IMR-90 (cell line): ENCODE data around the gene NBPF4. TPM values are rescaled to one million over a fixed set of nuclear protein-coding genes. Genes with fewer than 3 reads are reported as not detected.

Experiments used
- ATAC-seq: fragments of 200-7000 bp; cut with Tn5 transposase; 2 replicates; pipeline ENCODE4 v1.9.1; 2020; ENCODE audit warnings: low read depth, mild to moderate bottlenecking, moderate library complexity
- BruUV-seq: library from RNA; stranded (reverse); fragments of 400-500 nt; replicated peaks from 2 replicates; lab custom pipeline; 2021; lab: Mats Ljungman, UMichigan
- CTCF ChIA-PET: fragments of 300-600 bp; formaldehyde crosslinking; extraction: SDS; loops from one replicate; lab custom pipeline; 2021; ENCODE audit warnings: antibody characterized with exemption; lab: Yijun Ruan, JAX
- POLR2A ChIA-PET: fragments of 300-600 bp; sonication (Branson Sonifier 250); formaldehyde crosslinking; loops from one replicate; lab custom pipeline; 2022; ENCODE audit warnings: antibody characterized with exemption; ENCODE audit not compliant: unreplicated experiment; lab: Charles Lee
- DNase-seq: peaks from one replicate; pipeline ENCODE4 v3.0.0; 2013
- H2AFZ ChIP-seq: replicated peaks from 2 replicates; pipeline ENCODE3; 2013; ENCODE audit warnings: low read length, mild to moderate bottlenecking; ENCODE audit not compliant: poor library complexity
- H2AK5ac ChIP-seq: 2 replicates; pipeline ENCODE4 v1.6.1; 2013; ENCODE audit warnings: low read depth, low read length, inconsistent platforms
- H2AK9ac ChIP-seq: replicated peaks from 2 replicates; pipeline ENCODE3; 2013; ENCODE audit warnings: mild to moderate bottlenecking, low read depth, low read length, moderate library complexity; ENCODE audit not compliant: poor library complexity
- H2BK120ac ChIP-seq: 2 replicates; pipeline ENCODE4 v1.6.1; 2013; ENCODE audit warnings: low read depth, low read length, inconsistent platforms
- H2BK15ac ChIP-seq: 3 replicates; pipeline ENCODE4 v1.6.1; 2013; ENCODE audit warnings: low read depth, low read length, inconsistent platforms
- H2BK20ac ChIP-seq: 2 replicates; pipeline ENCODE4 v1.6.1; 2013; ENCODE audit warnings: low read depth, mild to moderate bottlenecking, inconsistent platforms, low read length, moderate library complexity
- H2BK5ac ChIP-seq: 2 replicates; pipeline ENCODE4 v1.6.1; 2013; ENCODE audit warnings: mild to moderate bottlenecking, low read depth, low read length, inconsistent platforms; ENCODE audit not compliant: poor library complexity, severe bottlenecking
- H3K14ac ChIP-seq: replicated peaks from 2 replicates; pipeline ENCODE4 v1.6.1; 2013; ENCODE audit warnings: low read depth, low read length, inconsistent platforms
- H3K18ac ChIP-seq: 2 replicates; pipeline ENCODE4 v1.6.1; 2013; ENCODE audit warnings: low read depth, low read length, control low read depth
- H3K23ac ChIP-seq: 2 replicates; pipeline ENCODE4 v1.6.1; 2013; ENCODE audit warnings: low read depth, low read length, inconsistent platforms
- H3K27ac ChIP-seq: 2 replicates; pipeline ENCODE4 v1.5.1; 2013; ENCODE audit warnings: mild to moderate bottlenecking, control low read depth, low read length; ENCODE audit not compliant: insufficient read depth
- H3K27me3 ChIP-seq: 2 replicates; pipeline ENCODE4 v1.6.1; 2013; ENCODE audit warnings: low read length; ENCODE audit not compliant: control insufficient read depth, insufficient read depth
- H3K36me3 ChIP-seq: 2 replicates; pipeline ENCODE4 v1.6.1; 2013; ENCODE audit warnings: low read length, mixed read lengths; ENCODE audit not compliant: control insufficient read depth, insufficient read depth
- H3K4ac ChIP-seq: 2 replicates; pipeline ENCODE4 v1.6.1; 2013; ENCODE audit warnings: low read depth, low read length, inconsistent platforms
- H3K4me1 ChIP-seq: 2 replicates; pipeline ENCODE4 v1.6.1; 2013; ENCODE audit warnings: low read length, mixed read lengths; ENCODE audit not compliant: control insufficient read depth, insufficient read depth
- H3K4me2 ChIP-seq: 2 replicates; pipeline ENCODE4 v1.6.1; 2013; ENCODE audit warnings: low read depth, mild to moderate bottlenecking, control low read depth, low read length, moderate library complexity
- H3K4me3 ChIP-seq: 2 replicates; pipeline ENCODE4 v1.5.1; 2013; ENCODE audit warnings: low read depth, mild to moderate bottlenecking, control low read depth, low read length, moderate library complexity; ENCODE audit not compliant: insufficient read depth
- H3K56ac ChIP-seq: 2 replicates; pipeline ENCODE4 v1.6.1; 2013; ENCODE audit warnings: low read length, inconsistent platforms; ENCODE audit not compliant: insufficient read depth; ENCODE audit errors: extremely low read depth
- H3K79me1 ChIP-seq, 2 experiments: 2 replicates each; pipeline ENCODE4 v1.6.1; 2013; ENCODE audit warnings: low read length in 2 of 2, inconsistent platforms in 1 of 2, low read depth in 1 of 2
- H3K9ac ChIP-seq: 2 replicates; pipeline ENCODE4 v1.6.1; 2013; ENCODE audit warnings: low read depth, low read length, control low read depth
- H3K9me1 ChIP-seq: 2 replicates; pipeline ENCODE4 v1.6.1; 2013; ENCODE audit warnings: low read length, inconsistent platforms; ENCODE audit not compliant: insufficient read depth
- H3K9me3 ChIP-seq: 2 replicates; pipeline ENCODE4 v1.6.1; 2013; ENCODE audit warnings: low read length; ENCODE audit not compliant: control insufficient read depth, insufficient read depth
- H4K20me1 ChIP-seq: 2 replicates; pipeline ENCODE4 v1.6.1; 2013; ENCODE audit warnings: low read length, inconsistent platforms; ENCODE audit not compliant: insufficient read depth
- H4K5ac ChIP-seq: 2 replicates; pipeline ENCODE4 v1.6.1; 2013; ENCODE audit warnings: mild to moderate bottlenecking, low read depth, low read length, control low read depth
- H4K8ac ChIP-seq, 2 experiments: 2 replicates each; pipeline ENCODE4 v1.6.1; 2013; ENCODE audit warnings: low read depth in 2 of 2, low read length in 2 of 2, control low read depth in 1 of 2, inconsistent platforms in 1 of 2
- H4K91ac ChIP-seq: 2 replicates; pipeline ENCODE4 v1.6.1; 2013; ENCODE audit warnings: low read depth, low read length, inconsistent platforms; ENCODE audit not compliant: insufficient read depth
- MAZ ChIP-seq: IDR thresholded peaks from 2 replicates; pipeline ENCODE4 v1.6.1; 2012; ENCODE audit warnings: low read depth, mild to moderate bottlenecking, low read length, improper control_type of control experiment, moderate library complexity, borderline replicate concordance
- RFX5 ChIP-seq: IDR thresholded peaks from 2 replicates; pipeline ENCODE4 v1.8.0; 2012; ENCODE audit warnings: low read depth, mild to moderate bottlenecking, low read length, moderate library complexity
- WGBS, 2 experiments: methylation state at CpG; one replicate each; pipeline versions ENCODE4 v1.1.5 to v1.1.7; 2013; ENCODE audit warnings: missing lambda C conversion rate in 2 of 2; ENCODE audit not compliant: insufficient read length in 1 of 2; ENCODE audit errors: extremely low coverage in 2 of 2; 5-methylcytosine and 5-hydroxymethylcytosine counted together
- dilution Hi-C: fragments of 300-500 bp; cut with HindIII; formaldehyde crosslinking; loops from one replicate; pipeline ENCODE4 v1.14.3; 2018; ENCODE audit warnings: low sequenced_read_pairs; ENCODE audit not compliant: unreplicated experiment
- in situ Hi-C: fragments of 300-500 bp; cut with MboI; formaldehyde crosslinking; loops from 3 replicates; pipeline ENCODE4 v1.14.3; 2019; ENCODE audit warnings: low sequenced_read_pairs, inconsistent platforms, mixed read lengths
- intact Hi-C: fragments of 100-400 bp; cut with micrococcal nuclease; formaldehyde crosslinking; loops from 2 replicates; pipeline ENCODE4 v1.10.0; 2022
- polyA plus RNA-seq, 3 experiments: library from polyadenylated mRNA; depleted of rRNA; stranded (reverse); fragments of >200 nt; gene quantifications; 2 replicates each; pipeline ENCODE4 v1.2.3, GENCODE V29; 2012; ENCODE audit warnings: low replicate concordance in 1 of 3
- total RNA-seq: library from RNA; depleted of rRNA; stranded (reverse); fragments of >200 nt; gene quantifications from 2 replicates; pipeline ENCODE4 v1.2.3, GENCODE V29; 2012

NBPF4 gene
- total and polyA plus RNA-seq, 2 of the 4 experiments (the other 2 are of a cell fraction), result not detected

DNA sequence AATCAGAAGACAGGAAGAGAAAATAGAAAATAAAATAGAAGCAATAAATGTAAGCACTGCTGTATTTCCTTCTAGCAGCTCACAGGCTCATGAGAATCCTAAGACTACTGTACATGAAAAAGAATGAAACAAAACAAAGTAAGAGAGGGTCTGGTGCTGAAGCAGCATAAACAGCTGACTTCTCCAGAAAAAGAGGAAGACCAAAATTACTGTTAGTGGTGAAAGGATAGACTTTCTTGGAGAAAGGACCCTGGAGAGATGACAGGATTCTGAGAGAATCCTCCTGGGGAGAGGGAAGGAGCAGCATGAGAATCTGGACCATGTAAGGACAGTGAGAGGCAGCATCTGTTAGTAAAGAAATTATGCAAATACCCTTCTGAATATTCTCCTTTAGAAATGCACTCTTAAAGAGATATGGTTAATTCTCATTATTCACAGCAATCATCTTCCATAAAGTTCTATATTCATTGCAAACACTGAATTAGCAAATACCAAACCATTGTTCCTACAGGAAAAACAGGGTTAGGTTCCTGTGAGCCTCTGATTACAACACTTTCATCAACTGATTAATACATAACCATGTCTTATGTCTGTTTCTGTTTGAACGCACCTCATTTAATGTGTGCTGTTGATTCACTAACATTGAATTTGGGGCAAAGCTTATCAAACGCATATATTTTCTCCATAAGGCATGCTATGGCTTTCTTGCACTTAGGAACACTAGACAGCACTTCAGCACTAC is 60.7 kb downstream of the NBPF4 start:
- ATAC-seq (no peak), DNase-seq (no peak)
- Histone ChIP-seq H2BK20ac (no peak overlapping the region), H3K23ac (no peak overlapping the region), H2AFZ (no peak overlapping the region), H3K27me3 (no peaks in the 10 kb centered on the region), H3K4ac (no peak overlapping the region), H3K14ac (no peak overlapping the region), H4K91ac (no peak overlapping the region), H3K18ac (no peak overlapping the region), H3K27ac (no peak overlapping the region), H2BK15ac (no peak overlapping the region), H2AK9ac (no peak overlapping the region), H3K4me1 (no peaks in the 10 kb centered on the region), H3K79me1 (peaks cover 14 to 28% of the 10 kb centered on the region in 2 experiments; a peak in 3 of 4 replicates), H2BK120ac (no peak overlapping the region), H4K8ac (no peak overlapping the region), H3K9me3 (no peaks in the 10 kb centered on the region), H3K9me1 (no peaks in the 10 kb centered on the region), H4K20me1 (peaks cover 14% of the 10 kb centered on the region; the same call in 1 of the 2 replicates), H3K56ac (no peak overlapping the region), H3K9ac (no peak overlapping the region), H2BK5ac (no peak overlapping the region), H3K36me3 (peaks cover 20% of the 10 kb centered on the region), H3K4me2 (no peak overlapping the region), H4K5ac (no peak overlapping the region), H3K4me3 (no peak overlapping the region), H2AK5ac (no peak overlapping the region)
- WGBS, 2 experiments, result no CpG with 5 or more reads among the region's 2 CpGs
- ChIA-PET CTCF (no interaction called here), POLR2A (no interaction called here)
- intact Hi-C loops (no loop called here), dilution Hi-C loops (no loop called here), in situ Hi-C loops (no loop called here)
- no TSS peak for BruUV-seq
- no peak for TF ChIP-seq MAZ
- TF ChIP-seq RFX5, result no peak
